BLaER1 (cell line): ENCODE data around the gene PARP11.

ENCODE experiments used
- H3K27ac ChIP-seq: shearing (Covaris generic); formaldehyde crosslinking; 2 replicates; pipeline ENCODE4 v1.8.1; 2022
- H3K27me3 ChIP-seq: shearing (Covaris generic); formaldehyde crosslinking; 2 replicates; pipeline ENCODE4 v1.8.1; 2022
- H3K36me3 ChIP-seq: shearing (Covaris generic); formaldehyde crosslinking; 2 replicates; pipeline ENCODE4 v1.8.1; 2022
- H3K4me1 ChIP-seq: shearing (Covaris generic); formaldehyde crosslinking; 2 replicates; pipeline ENCODE4 v1.8.1; 2022
- H3K4me2 ChIP-seq: shearing (Covaris generic); formaldehyde crosslinking; 2 replicates; pipeline ENCODE4 v1.8.1; 2022
- H3K4me3 ChIP-seq: shearing (Covaris generic); formaldehyde crosslinking; 2 replicates; pipeline ENCODE4 v1.8.1; 2022
- H3K9ac ChIP-seq: shearing (Covaris generic); formaldehyde crosslinking; 2 replicates; pipeline ENCODE4 v1.8.1; 2022
- H3K9me3 ChIP-seq: shearing (Covaris generic); formaldehyde crosslinking; 2 replicates; pipeline ENCODE4 v1.8.1; 2022
- H4K20me1 ChIP-seq: shearing (Covaris generic); formaldehyde crosslinking; 2 replicates; pipeline ENCODE4 v1.8.1; 2022
- Cebpa-rat ChIP-seq: shearing (Covaris generic); IDR thresholded peaks from 2 replicates; pipeline ENCODE4 v1.8.1; 2022

Gene PARP11

DNA sequence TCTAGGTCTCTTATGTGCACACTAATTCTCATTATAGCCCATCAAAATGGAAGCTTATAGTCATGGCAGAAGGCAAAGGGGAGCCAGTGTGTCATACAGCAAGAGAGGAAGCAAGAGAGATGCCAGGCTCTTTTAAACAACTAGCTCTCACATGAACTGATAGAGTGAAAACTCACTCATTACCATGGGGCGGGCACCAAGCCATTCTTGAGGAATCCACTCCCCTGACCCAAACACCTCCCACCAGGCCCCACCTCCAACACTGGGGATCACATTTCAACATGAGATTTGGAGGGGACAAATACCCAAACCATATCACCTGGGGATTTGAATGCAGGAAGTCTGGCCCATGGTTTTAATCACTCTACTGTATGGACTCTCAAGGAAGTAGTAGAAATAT, 83.4 kb downstream of the PARP11 start:
- Histone ChIP-seq H3K4me2 (peak overlapping the region; percentile 6; the same call in 1 of the 2 replicates), H3K27ac (no peak overlapping the region), H3K27me3 (no peaks in the 10 kb centered on the region), H3K36me3 (no peaks in the 10 kb centered on the region), H3K4me3 (no peak overlapping the region), H3K9me3 (peaks cover 8% of the 10 kb centered on the region; the same call in 1 of the 2 replicates), H4K20me1 (no peaks in the 10 kb centered on the region), H3K9ac (no peak overlapping the region), H3K4me1 (peaks cover 14% of the 10 kb centered on the region)
- no peak for TF ChIP-seq Cebpa-rat

DNA sequence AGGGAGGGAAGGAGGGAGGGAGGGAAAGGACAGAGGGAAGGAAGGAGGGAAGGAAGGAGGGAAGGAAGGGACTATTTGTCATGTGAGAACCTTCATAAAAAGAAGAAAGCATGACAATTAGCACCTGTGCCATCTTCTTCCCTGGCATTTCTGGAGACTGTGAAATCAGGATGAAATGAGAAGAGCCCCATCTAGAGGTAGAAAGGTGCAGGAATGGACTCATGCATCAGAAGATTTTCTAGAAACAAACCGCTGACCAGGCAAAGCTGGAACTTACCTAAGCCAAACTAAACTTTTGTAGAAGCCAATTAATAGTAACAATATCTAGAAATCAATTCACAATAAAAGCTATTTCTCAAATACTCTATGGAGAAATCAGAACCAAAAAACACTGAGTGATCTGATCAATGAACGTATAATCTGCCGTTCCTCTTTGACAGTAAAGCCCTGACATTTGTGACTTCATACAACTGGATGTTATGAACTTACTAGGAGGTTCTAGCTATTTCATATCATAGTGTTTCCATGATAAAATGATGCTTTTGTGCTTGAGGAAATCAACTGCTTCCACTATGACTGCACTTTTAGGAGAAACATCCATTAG, 95.9 kb downstream of the PARP11 start:
- H3K4me3 ChIP-seq = no peak overlapping the region
- H3K4me2 ChIP-seq = no peak overlapping the region
- no peak overlapping the region for H3K9ac ChIP-seq
- no peaks in the 10 kb centered on the region for H3K27me3 ChIP-seq
- no peak overlapping the region for H3K27ac ChIP-seq
- H3K4me1 ChIP-seq = peaks cover 13% of the 10 kb centered on the region
- H4K20me1 ChIP-seq = no peaks in the 10 kb centered on the region
- no peaks in the 10 kb centered on the region for H3K36me3 ChIP-seq
- TF ChIP-seq Cebpa-rat = no peak
- H3K9me3 ChIP-seq = peaks cover 6% of the 10 kb centered on the region; the same call in 1 of the 2 replicates

DNA sequence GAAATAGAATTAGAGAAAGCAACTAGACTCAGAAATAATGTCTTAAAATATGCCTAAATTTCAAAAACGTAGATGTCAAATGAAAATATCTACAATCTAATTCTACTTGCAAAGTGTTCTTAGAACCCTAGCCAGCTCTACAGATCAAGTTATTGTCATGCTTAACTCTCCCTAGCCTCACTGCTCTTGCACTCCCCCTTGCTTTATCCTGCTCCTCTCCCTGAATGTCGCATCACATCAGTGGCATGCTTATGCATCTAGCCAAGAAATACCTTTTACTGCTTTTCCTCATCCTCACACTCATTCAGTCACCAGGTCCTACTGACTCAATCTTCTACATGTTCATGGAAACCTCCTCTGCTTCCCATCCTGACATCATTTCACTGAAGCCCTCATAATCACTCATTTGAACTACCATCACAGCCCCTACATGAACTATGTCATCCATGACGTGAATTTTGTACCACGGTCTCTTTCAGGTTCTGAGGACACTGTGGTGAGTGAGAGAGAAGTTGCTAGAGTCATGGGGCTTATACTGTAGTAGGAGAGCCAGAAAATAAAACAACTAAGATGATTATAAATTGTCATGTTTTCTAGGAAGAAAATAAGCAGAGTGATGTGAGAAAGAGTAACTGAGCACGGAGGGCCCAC, 97.7 kb downstream of the PARP11 start:
- Histone ChIP-seq H3K27ac (no peak overlapping the region), H3K4me2 (no peak overlapping the region), H3K9me3 (peaks cover 6% of the 10 kb centered on the region; the same call in 1 of the 2 replicates), H3K4me3 (no peak overlapping the region), H3K36me3 (no peaks in the 10 kb centered on the region), H4K20me1 (no peaks in the 10 kb centered on the region), H3K27me3 (no peaks in the 10 kb centered on the region), H3K9ac (no peak overlapping the region), H3K4me1 (peaks cover 26% of the 10 kb centered on the region)
- no peak for TF ChIP-seq Cebpa-rat

GRCh38 chr12:3772380-3772779, 100.8 kb downstream of the PARP11 start:
- Histone ChIP-seq H3K4me1 (peaks cover 26% of the 10 kb centered on the region), H3K27ac (peak overlapping the region; percentile 28; the same call in 1 of the 2 replicates), H3K4me3 (no peak overlapping the region), H3K36me3 (no peaks in the 10 kb centered on the region), H3K9me3 (peaks cover 6% of the 10 kb centered on the region; the same call in 1 of the 2 replicates), H3K4me2 (peak overlapping the region; percentile 54), H3K9ac (no peak overlapping the region), H3K27me3 (no peaks in the 10 kb centered on the region), H4K20me1 (no peaks in the 10 kb centered on the region)
- no peak for TF ChIP-seq Cebpa-rat

DNA sequence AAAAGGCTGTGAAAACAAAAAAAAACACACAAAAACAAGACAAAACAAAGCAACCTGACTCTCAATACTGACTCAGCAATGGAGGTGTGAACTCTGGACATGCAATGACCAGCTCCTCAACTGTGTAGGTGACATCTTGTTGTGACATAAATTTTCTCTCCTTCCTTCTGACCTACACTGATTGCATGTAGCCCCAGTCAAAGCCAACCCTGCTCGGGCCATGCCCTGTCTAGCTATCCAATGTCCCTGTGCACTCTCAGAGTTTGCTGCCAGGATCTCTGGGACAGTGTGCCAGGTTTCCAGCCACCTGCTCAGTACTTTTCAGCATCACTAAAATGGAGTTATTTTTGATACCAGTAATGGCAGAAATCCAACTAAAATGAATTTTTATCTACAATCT, 101.3 kb downstream of the PARP11 start:
- H3K4me1 ChIP-seq = peaks cover 26% of the 10 kb centered on the region
- no peaks in the 10 kb centered on the region for H3K27me3 ChIP-seq
- H3K27ac ChIP-seq = peak overlapping the region; percentile 28; the same call in 1 of the 2 replicates
- H3K4me2 ChIP-seq = peak overlapping the region; percentile 54
- no peak for TF ChIP-seq Cebpa-rat
- H3K9ac ChIP-seq = no peak overlapping the region
- H3K4me3 ChIP-seq = no peak overlapping the region
- H3K36me3 ChIP-seq = no peaks in the 10 kb centered on the region
- H4K20me1 ChIP-seq = no peaks in the 10 kb centered on the region
- peaks cover 6% of the 10 kb centered on the region; the same call in 1 of the 2 replicates for H3K9me3 ChIP-seq

- no peak overlapping the region for H3K4me2 ChIP-seq
- no peak overlapping the region for H3K9ac ChIP-seq
- TF ChIP-seq Cebpa-rat = no peak
Observed at GRCh38 chr12:3770891-3771290, 102.3 kb downstream of the PARP11 start.

GRCh38 chr12:3768911-3769447, 104.2 kb downstream of the PARP11 start:
- peaks cover 26% of the 10 kb centered on the region for H3K4me1 ChIP-seq
- no peaks in the 10 kb centered on the region for H3K27me3 ChIP-seq
- H3K9ac ChIP-seq = no peak overlapping the region

More at GRCh38 chr12:3770891-3771290, 102.3 kb downstream of the PARP11 start:
- no peaks in the 10 kb centered on the region for H3K36me3 ChIP-seq
- no peak overlapping the region for H3K27ac ChIP-seq
- H3K4me3 ChIP-seq = no peak overlapping the region
- H4K20me1 ChIP-seq = no peaks in the 10 kb centered on the region
- no peaks in the 10 kb centered on the region for H3K27me3 ChIP-seq
- peaks cover 6% of the 10 kb centered on the region; the same call in 1 of the 2 replicates for H3K9me3 ChIP-seq
- peaks cover 26% of the 10 kb centered on the region for H3K4me1 ChIP-seq

GRCh38 chr12:3761116-3761735, 112.0 kb downstream of the PARP11 start:
- Histone ChIP-seq H3K4me3 (no peak overlapping the region), H3K4me2 (no peak overlapping the region), H4K20me1 (no peaks in the 10 kb centered on the region), H3K4me1 (no peaks in the 10 kb centered on the region), H3K9ac (no peak overlapping the region), H3K27ac (no peak overlapping the region), H3K27me3 (no peaks in the 10 kb centered on the region), H3K9me3 (peaks cover 19% of the 10 kb centered on the region), H3K36me3 (peaks cover 10% of the 10 kb centered on the region; the same call in 1 of the 2 replicates)
- TF ChIP-seq Cebpa-rat = no peak

More at GRCh38 chr12:3768911-3769447, 104.2 kb downstream of the PARP11 start:
- no peak overlapping the region for H3K4me3 ChIP-seq
- H4K20me1 ChIP-seq = no peaks in the 10 kb centered on the region
- no peaks in the 10 kb centered on the region for H3K36me3 ChIP-seq
- no peak overlapping the region for H3K4me2 ChIP-seq
- no peak overlapping the region for H3K27ac ChIP-seq
- TF ChIP-seq Cebpa-rat = no peak
- no peaks in the 10 kb centered on the region for H3K9me3 ChIP-seq

GRCh38 chr12:3759878-3760277, 113.3 kb downstream of the PARP11 start:
- TF ChIP-seq Cebpa-rat = no peak
- H3K4me3 ChIP-seq = no peak overlapping the region
- no peaks in the 10 kb centered on the region for H3K4me1 ChIP-seq
- peaks cover 10% of the 10 kb centered on the region; the same call in 1 of the 2 replicates for H3K36me3 ChIP-seq
- H3K27ac ChIP-seq = no peak overlapping the region
- no peaks in the 10 kb centered on the region for H4K20me1 ChIP-seq
- no peak overlapping the region for H3K9ac ChIP-seq
- no peak overlapping the region for H3K4me2 ChIP-seq
- H3K27me3 ChIP-seq = no peaks in the 10 kb centered on the region
- peaks cover 19% of the 10 kb centered on the region for H3K9me3 ChIP-seq
